GM18505 (cell line): ENCODE data around the gene DNAH10.

Experiments
- ATAC-seq: cut with Tn5 transposase; IDR thresholded peaks from one replicate; pipeline ENCODE4 v1.9.1; 2021; ENCODE audit not compliant: unreplicated experiment
- POLR2A ChIP-seq: IDR thresholded peaks from 4 replicates; pipeline ENCODE4 v1.6.1; 2011; ENCODE audit warnings: borderline replicate concordance; ENCODE audit not compliant: insufficient read depth, insufficient read length; ENCODE audit errors: extremely low read depth

The DNAH10 gene

GRCh38 chr12:123790905-123791467, 28.9 kb downstream of the DNAH10 start:
- no peak for TF ChIP-seq POLR2A
- ATAC-seq: no peak

DNA sequence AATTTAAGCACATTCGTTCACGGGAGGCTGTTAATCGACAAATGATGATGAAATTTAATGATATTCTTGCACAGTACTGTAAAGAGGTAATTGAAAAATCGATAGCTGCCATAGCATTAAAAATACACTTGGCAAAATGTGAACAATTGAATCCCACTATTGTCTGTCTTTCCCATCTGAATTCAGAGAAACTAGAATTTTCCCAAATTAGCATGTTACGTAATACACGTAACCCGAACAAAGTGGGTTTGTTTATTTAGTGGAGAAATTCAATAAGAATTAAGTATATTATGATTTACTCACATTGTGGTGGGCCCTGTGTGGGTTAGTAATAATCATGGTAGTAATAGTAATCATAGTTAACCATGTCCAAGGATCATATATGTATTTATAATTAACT, 31.9 kb downstream of the DNAH10 start:
- TF ChIP-seq POLR2A: no peak
- no peak for ATAC-seq

- no peak for TF ChIP-seq POLR2A
- no peak for ATAC-seq
Observed at GRCh38 chr12:123798518-123798917, 36.4 kb downstream of the DNAH10 start.

GRCh38 chr12:123799227-123799626, 37.1 kb downstream of the DNAH10 start:
- ATAC-seq: no peak

DNA sequence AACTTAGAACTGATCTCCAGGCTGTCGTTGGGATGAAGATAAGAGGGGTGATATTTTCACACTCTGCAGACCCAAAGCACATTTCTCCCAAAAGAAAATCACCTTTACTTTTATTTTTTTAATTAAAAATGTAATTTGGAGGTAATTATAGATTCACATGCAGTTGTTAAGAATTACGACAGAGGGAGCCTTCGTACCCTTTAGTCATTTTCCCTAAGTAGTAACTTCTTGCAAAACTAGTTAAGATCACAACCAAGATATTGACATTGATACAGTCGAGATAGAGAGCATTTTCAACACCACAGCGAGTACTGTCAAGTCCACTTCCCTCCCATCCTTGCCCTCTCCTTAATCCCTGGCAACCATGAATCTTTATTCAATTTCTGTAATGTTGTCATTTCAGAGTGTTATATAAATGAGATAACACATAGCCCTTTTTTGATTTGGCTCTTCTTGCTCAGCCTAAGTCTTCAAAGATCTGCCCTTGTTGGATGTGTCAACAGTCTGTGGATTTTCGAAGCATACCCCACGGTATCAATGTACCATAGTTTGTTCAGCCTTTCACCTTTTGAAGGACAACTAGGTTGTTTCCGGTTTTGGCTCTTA, 39.6 kb downstream of the DNAH10 start:
- no peak for TF ChIP-seq POLR2A
- no peak for ATAC-seq

More at GRCh38 chr12:123799227-123799626, 37.1 kb downstream of the DNAH10 start:
- TF ChIP-seq POLR2A: no peak

GRCh38 chr12:123805173-123805572, 43.1 kb downstream of the DNAH10 start:
- no peak for ATAC-seq
- no peak for TF ChIP-seq POLR2A

GRCh38 chr12:123807002-123807401, 44.9 kb downstream of the DNAH10 start:
- no peak for TF ChIP-seq POLR2A

DNA sequence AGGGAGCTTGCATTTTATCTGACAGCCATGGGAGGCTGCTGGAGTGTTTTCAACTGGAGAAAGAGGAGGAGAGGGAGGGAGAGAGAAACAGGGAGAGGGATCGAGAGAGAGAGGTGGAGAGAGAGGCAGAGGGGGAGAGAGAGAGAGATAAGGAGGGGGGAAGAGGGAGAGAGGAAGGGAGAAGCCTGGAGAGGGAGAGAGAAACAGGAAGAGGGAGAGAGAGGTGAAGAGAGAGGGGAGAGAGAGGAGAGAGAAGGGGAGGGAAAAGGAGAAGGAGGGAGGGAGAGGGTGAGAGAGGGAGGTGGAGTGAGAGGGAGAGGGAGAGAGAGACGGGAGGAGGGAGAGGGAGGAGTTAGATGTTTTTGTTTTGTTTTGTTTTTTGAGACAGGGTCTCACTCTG, 45.6 kb downstream of the DNAH10 start:
- ATAC-seq: no peak
- TF ChIP-seq POLR2A: no peak

More at GRCh38 chr12:123807002-123807401, 44.9 kb downstream of the DNAH10 start:
- no peak for ATAC-seq

DNA sequence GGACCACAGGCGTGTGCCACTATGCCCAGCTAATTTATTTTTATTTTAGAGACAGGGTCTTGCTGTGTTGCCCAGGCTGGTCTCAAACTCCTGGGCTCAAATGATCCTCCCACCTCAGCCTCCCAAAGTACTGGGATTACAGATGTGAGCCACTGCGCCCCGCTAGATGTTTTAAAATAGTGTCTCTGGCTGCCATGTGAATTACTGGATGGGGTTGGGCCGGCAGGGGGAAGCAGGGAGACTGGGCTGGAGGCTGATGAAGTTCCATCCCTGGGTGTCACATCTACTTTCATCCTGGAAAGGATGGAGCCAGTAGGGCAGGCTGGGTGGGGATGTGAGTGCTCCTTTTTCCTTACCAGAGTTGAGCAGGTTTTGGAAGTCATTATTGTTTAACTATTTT, 46.1 kb downstream of the DNAH10 start:
- ATAC-seq: no peak

DNA sequence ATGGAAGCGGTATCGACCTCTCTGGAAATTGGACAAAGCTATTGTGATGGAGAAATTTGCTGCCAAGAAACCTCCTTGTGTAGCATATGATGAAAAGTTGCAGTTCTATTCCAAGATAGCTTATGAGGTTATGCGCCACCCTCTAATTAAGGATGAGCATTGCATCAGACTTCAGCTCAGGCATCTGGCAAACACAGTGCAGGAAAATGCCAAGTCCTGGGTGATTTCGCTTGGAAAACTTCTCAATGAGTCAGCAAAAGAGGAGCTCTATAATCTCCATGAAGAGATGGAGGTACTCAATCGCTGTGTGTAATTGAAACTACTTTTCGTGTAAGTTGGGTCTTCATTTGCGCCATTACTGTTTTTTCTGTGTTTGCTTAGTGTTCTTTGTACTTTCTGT, 51.2 kb downstream of the DNAH10 start:
- no peak for TF ChIP-seq POLR2A
- no peak for ATAC-seq

More for the DNA sequence above, 46.1 kb downstream of the DNAH10 start:
- TF ChIP-seq POLR2A: no peak

- ATAC-seq: no peak
Observed at GRCh38 chr12:123815968-123816367, 53.9 kb downstream of the DNAH10 start.

GRCh38 chr12:123816896-123817537, 54.9 kb downstream of the DNAH10 start:
- no peak for TF ChIP-seq POLR2A
- no peak for ATAC-seq

More at GRCh38 chr12:123815968-123816367, 53.9 kb downstream of the DNAH10 start:
- TF ChIP-seq POLR2A: no peak

GRCh38 chr12:123822804-123823203, 60.7 kb downstream of the DNAH10 start:
- TF ChIP-seq POLR2A: no peak
- no peak for ATAC-seq

DNA sequence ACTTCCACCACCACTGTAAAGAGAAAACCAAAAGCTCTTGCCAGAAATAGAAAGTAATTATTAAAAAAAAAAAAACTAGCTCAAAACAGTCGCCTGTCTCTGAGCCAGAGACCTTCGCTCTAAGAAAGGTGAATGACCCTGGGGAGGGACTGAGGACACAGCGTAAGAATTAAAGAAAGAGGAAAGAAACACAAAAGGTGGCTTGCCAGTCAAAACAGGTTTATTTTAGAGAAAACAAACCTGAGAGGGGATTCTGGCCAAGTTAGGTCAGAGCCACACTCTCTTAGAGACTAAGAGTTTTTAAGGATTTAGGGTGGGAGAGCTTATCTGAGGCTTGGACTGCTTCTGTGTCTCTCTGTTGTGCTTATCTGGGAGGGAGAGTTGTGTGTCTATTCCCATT, 66.0 kb downstream of the DNAH10 start:
- ATAC-seq: no peak
- TF ChIP-seq POLR2A: no peak
